Neural progenitor cell (in vitro differentiated cells): ENCODE data around the gene ATP23. TPM values are rescaled to one million over a fixed set of nuclear protein-coding genes. Genes with fewer than 3 reads are reported as not detected.

ENCODE experiments used
- DNase-seq: peaks from one replicate; pipeline ENCODE4 v3.0.0-alpha.2; 2016; ENCODE audit warnings: low spot score
- H2AFZ ChIP-seq: fragments of 200-600 bp; sonication (generic); replicated peaks from 2 replicates; pipeline ENCODE4 v1.6.1; 2016; ENCODE audit warnings: antibody characterized with exemption
- H3F3A ChIP-seq: fragments of 200-600 bp; sonication (generic); 2 replicates; pipeline ENCODE4 v1.6.1; 2016; ENCODE audit warnings: antibody characterized with exemption, low read depth
- H3K27ac ChIP-seq: fragments of 200-600 bp; sonication (generic); 2 replicates; pipeline ENCODE4 v1.5.1; 2016; ENCODE audit warnings: mild to moderate bottlenecking
- H3K27me3 ChIP-seq: fragments of 200-600 bp; sonication (generic); 2 replicates; pipeline ENCODE4 v1.6.1; 2016; ENCODE audit warnings: mild to moderate bottlenecking, moderate library complexity
- H3K36me3 ChIP-seq: fragments of 200-600 bp; sonication (generic); 2 replicates; pipeline ENCODE4 v1.5.1; 2016
- H3K4me1 ChIP-seq: fragments of 200-600 bp; sonication (generic); 2 replicates; pipeline ENCODE4 v1.6.1; 2016; ENCODE audit warnings: mixed run types
- H3K4me2 ChIP-seq: fragments of 200-600 bp; sonication (generic); 2 replicates; pipeline ENCODE4 v1.6.1; 2016
- H3K4me3 ChIP-seq: fragments of 200-600 bp; sonication (generic); 2 replicates; pipeline ENCODE4 v1.5.1; 2016
- H3K79me2 ChIP-seq: fragments of 200-600 bp; sonication (generic); 2 replicates; pipeline ENCODE4 v1.6.1; 2016; ENCODE audit warnings: low read depth
- H3K9ac ChIP-seq: fragments of 200-600 bp; sonication (generic); 2 replicates; pipeline ENCODE4 v1.6.1; 2016
- H3K9me3 ChIP-seq: fragments of 200-600 bp; sonication (generic); 2 replicates; pipeline ENCODE4 v1.5.1; 2016; ENCODE audit warnings: low read depth
- H4K20me1 ChIP-seq: fragments of 200-600 bp; sonication (generic); 2 replicates; pipeline ENCODE4 v1.6.1; 2016; ENCODE audit warnings: low read depth
- H3K27ac Mint-ChIP-seq: 3 replicates; pipeline ENCODE4 v1.8.0; 2021; ENCODE audit warnings: mixed read lengths
- H3K27me3 Mint-ChIP-seq: 2 replicates; pipeline ENCODE4 v1.8.0; 2022; ENCODE audit warnings: low read depth, mild to moderate bottlenecking, inconsistent platforms, moderate library complexity, mixed read lengths; ENCODE audit not compliant: insufficient read depth
- H3K36me3 Mint-ChIP-seq: 3 replicates; pipeline ENCODE4 v1.8.0; 2021; ENCODE audit warnings: mixed read lengths
- H3K4me1 Mint-ChIP-seq: 3 replicates; pipeline ENCODE4 v1.8.0; 2021; ENCODE audit warnings: mixed read lengths
- H3K4me3 Mint-ChIP-seq: 3 replicates; pipeline ENCODE4 v1.8.0; 2021; ENCODE audit warnings: mild to moderate bottlenecking, moderate library complexity, mixed read lengths
- H3K9me3 Mint-ChIP-seq: 3 replicates; pipeline ENCODE4 v1.8.0; 2020; ENCODE audit warnings: mixed read lengths
- CTCF ChIP-seq: fragments of 200-600 bp; sonication (generic); IDR thresholded peaks from 2 replicates; pipeline ENCODE4 v1.5.1; 2017; ENCODE audit warnings: antibody characterized with exemption, mild to moderate bottlenecking
- EZH2 ChIP-seq: fragments of 200-600 bp; sonication (generic); IDR thresholded peaks from 2 replicates; pipeline ENCODE4 v1.6.1; 2017; ENCODE audit warnings: antibody characterized with exemption, mild to moderate bottlenecking, moderate library complexity
- EZH2phosphoT487 ChIP-seq: fragments of 200-600 bp; sonication (generic); IDR thresholded peaks from 2 replicates; pipeline ENCODE4 v1.6.1; 2017; ENCODE audit warnings: antibody characterized with exemption
- total RNA-seq: library from RNA; depleted of rRNA; stranded (reverse); fragments of >200 nt; gene quantifications from 2 replicates; pipeline ENCODE4 v1.2.3, GENCODE V29; 2015; ENCODE audit warnings: low replicate concordance

ATP23 gene
- total RNA-seq, 1 donor from 2014 or later: 11.4 TPM

- Histone ChIP-seq H3K79me2 (no peaks in the 10 kb centered on the region), H3K27me3 (peaks cover 48% of the 10 kb centered on the region), H3F3A (peaks cover 5% of the 10 kb centered on the region), H4K20me1 (no peaks in the 10 kb centered on the region), H3K36me3 (no peaks in the 10 kb centered on the region), H3K9ac (no peak overlapping the region), H3K4me3 (peak overlapping the region; percentile 73), H3K9me3 (no peaks in the 10 kb centered on the region), H3K4me2 (peak overlapping the region; percentile 92), H2AFZ (peak overlapping the region; percentile 94), H3K4me1 (peaks cover 9% of the 10 kb centered on the region), H3K27ac (no peak overlapping the region)
- peaks cover 28% of the 10 kb centered on the region for H3K4me1 Mint-ChIP-seq
- DNase-seq: no peak
- H3K36me3 Mint-ChIP-seq: peaks cover under 1% of the 10 kb centered on the region
- H3K4me3 Mint-ChIP-seq: peak overlapping the region; percentile 96
- H3K9me3 Mint-ChIP-seq: no peaks in the 10 kb centered on the region
- no peaks in the 10 kb centered on the region for H3K27me3 Mint-ChIP-seq
- TF ChIP-seq CTCF (no peak), EZH2phosphoT487 (no peak), EZH2 (no peak)
- H3K27ac Mint-ChIP-seq: peak overlapping the region; percentile 18
Observed at GRCh38 chr12:57936513-57936883, 4.9 kb upstream of the ATP23 start.

GRCh38 chr12:57939291-57939690, 2.1 kb upstream of the ATP23 start:
- Mint-ChIP-seq H3K9me3 (no peaks in the 10 kb centered on the region), H3K27ac (no peak overlapping the region), H3K4me1 (peaks cover 34% of the 10 kb centered on the region), H3K27me3 (no peaks in the 10 kb centered on the region), H3K4me3 (no peak overlapping the region), H3K36me3 (no peaks in the 10 kb centered on the region)
- Histone ChIP-seq H3K36me3 (no peaks in the 10 kb centered on the region), H4K20me1 (no peaks in the 10 kb centered on the region), H2AFZ (no peak overlapping the region), H3F3A (peaks cover 5% of the 10 kb centered on the region), H3K9me3 (no peaks in the 10 kb centered on the region), H3K27ac (no peak overlapping the region), H3K4me2 (no peak overlapping the region), H3K27me3 (peaks cover 62% of the 10 kb centered on the region), H3K79me2 (no peaks in the 10 kb centered on the region), H3K4me3 (no peak overlapping the region), H3K4me1 (peaks cover 9% of the 10 kb centered on the region), H3K9ac (no peak overlapping the region)
- TF ChIP-seq EZH2 (no peak), CTCF (no peak), EZH2phosphoT487 (no peak)
- no peak for DNase-seq

GRCh38 chr12:57940052-57940914, 1.1 kb upstream of the ATP23 start:
- Histone ChIP-seq H3F3A (peaks cover 5% of the 10 kb centered on the region), H2AFZ (peak overlapping the region; percentile 98), H3K79me2 (no peaks in the 10 kb centered on the region), H3K27me3 (peaks cover 62% of the 10 kb centered on the region), H3K9ac (no peak overlapping the region), H3K36me3 (no peaks in the 10 kb centered on the region), H3K4me3 (peak overlapping the region; percentile 70), H3K4me1 (peaks cover 5% of the 10 kb centered on the region), H4K20me1 (no peaks in the 10 kb centered on the region), H3K9me3 (no peaks in the 10 kb centered on the region), H3K27ac (no peak overlapping the region), H3K4me2 (peak overlapping the region; percentile 98)
- no peaks in the 10 kb centered on the region for H3K27me3 Mint-ChIP-seq
- peaks cover 25% of the 10 kb centered on the region for H3K4me1 Mint-ChIP-seq
- peak overlapping the region; percentile 92 for H3K4me3 Mint-ChIP-seq
- TF ChIP-seq EZH2: no peak
- no peak for TF ChIP-seq EZH2phosphoT487
- TF ChIP-seq CTCF: no peak
- no peaks in the 10 kb centered on the region for H3K36me3 Mint-ChIP-seq
- no peak overlapping the region for H3K27ac Mint-ChIP-seq
- no peak for DNase-seq
- H3K9me3 Mint-ChIP-seq: no peaks in the 10 kb centered on the region
